ENCODE results near the gene BTBD1.
"Not testable (repeated sequence)": the region's sequence is repeated elsewhere in the genome, so short reads cannot be mapped to it uniquely, and the experiment has no call there.

Gene BTBD1

DNA sequence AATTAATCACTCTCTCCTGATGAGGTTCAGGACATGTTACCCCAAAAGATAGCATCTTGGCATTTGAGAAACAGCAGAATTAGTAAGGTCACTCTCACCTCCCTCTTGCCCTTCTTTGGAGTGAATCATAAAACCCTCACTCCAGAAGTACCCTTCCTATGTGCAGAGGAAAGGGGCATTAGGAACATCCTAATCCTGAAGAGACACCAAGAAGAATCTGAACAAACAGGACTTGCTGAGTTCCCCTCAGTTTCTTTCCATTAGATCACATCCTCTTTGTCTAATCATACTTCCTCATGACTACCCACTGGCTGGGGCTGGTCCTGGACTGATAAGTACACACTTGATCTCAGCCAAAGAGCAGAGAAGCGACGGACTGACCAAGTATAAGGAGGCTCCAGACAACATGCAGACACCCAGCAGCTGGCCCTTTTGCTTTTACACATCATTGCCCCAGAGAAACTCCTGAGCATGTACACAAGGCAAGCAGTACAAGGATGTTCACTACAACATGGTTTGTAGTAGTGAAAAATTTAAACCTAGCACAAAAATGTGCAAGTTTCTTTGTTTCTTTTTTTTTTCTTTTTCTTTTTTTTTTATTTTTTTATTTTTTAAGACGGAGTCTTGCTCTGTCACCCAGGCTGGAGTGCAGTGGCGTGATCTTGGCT lies 25.4 kb upstream of the BTBD1 start:
- DNase-seq: no peak

- not testable (repeated sequence) for DNase-seq
Measured at GRCh38 chr15:83091965-83092308, 24.9 kb upstream of the BTBD1 start.

- DNase-seq: no peak
Measured at GRCh38 chr15:83090465-83090864, 23.4 kb upstream of the BTBD1 start.

- no peak for DNase-seq
Measured at GRCh38 chr15:83088876-83089275, 21.8 kb upstream of the BTBD1 start.

DNA sequence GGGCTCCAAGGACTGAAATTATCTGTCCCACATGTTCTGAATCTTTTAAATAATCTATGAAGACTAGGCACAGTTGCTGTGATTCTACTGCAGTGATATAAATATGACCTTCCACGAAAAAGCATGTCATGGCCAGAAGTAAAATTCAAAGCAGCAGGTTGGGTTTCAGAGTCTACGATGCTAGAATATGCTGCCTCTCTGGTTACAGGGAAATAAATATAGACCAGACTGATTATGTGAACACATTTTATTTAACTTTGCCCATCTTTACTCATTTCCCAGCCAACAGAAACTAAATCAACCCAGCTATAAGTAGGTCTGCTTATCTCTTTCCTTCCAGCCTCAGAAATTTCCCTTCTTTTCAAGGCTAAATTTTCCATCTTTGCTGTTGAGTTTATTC lies 20.5 kb upstream of the BTBD1 start:
- DNase-seq: no peak

- DNase-seq: not testable (repeated sequence)
Measured at GRCh38 chr15:83085864-83086552, 19.0 kb upstream of the BTBD1 start.

DNA sequence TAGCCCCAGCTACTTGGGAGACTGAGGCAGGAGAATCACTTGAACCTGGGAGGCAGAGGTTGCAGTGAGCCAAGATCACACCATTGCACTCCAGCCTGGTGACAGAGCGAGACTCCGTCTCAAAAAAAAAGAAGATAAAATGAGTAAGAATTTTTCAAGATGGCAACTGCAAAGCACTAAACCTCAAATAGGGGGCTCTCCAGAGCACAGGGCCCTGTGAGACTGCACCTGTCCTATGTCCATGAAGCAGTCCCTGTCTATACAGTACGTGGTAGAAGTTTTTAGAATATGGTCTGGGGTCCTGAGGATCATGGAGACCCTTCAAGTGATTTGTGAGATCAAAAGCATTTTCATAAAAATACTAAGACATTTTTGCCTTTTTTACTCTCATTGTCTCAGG lies 18.4 kb upstream of the BTBD1 start:
- DNase-seq: not testable (repeated sequence)

DNA sequence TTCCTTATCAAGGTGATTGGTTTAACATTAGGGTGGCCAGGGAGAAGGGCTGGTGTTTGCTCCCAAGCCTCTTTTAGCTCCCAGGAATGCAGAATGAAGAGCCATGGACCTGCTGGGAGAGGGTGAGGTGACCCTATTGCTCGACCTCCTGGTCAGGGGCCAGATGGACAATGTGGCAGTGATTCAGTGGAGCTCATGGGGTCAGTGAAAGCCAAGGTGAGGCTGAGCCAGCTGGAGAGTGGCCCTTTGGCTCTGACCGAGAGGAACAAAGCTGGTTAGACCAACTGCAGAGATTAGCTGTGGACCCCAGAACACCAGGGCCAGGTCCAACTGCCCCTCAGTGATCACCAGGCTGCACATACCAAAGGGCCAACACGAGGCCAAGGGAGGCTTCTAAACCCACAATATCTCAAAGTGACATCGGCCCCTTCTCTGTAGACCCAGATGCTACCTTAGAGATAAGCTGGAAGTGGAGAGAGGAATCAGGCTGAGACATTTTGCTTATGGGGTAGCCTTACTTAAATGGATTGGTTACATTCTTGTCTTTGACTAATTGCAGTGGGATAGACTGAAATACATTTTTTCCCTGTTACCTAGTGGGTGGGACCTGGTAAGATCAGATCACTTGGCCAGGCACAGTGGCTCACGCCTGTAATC lies 15.8 kb upstream of the BTBD1 start:
- DNase-seq: no peak

DNA sequence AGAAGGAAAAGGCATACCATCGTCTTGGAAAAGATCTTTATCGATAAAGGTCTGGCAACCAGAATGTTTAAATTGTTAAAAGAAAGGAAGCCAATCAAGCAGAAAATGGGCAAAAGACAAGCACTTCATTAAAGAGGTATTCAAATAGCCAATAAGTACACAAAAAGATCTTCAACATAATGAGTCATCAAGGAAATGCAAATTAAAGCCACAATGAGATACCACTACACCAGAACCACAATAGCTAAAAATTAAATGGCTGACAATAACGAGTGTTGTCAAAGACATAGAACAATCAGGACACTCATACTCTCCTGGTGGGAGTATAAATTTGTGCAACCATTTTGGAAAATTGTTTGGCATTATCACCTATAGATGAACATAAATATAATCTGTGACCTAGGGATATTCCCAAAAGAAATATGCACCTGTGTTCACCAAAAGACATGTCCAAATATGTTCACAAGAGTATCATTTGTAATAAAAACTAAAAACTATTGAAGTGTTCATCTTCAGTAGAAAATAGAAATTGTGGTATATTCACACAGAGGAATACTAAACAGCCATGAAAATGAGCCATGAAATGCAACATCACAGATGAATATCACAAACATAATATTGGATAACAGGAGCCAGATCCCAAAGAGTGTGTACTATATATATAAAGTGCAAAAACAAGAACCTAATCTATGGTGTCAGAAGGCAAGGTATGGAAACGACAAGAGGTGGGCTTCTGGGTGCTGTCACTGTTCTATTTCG lies 14.4 kb upstream of the BTBD1 start:
- no peak for DNase-seq

- DNase-seq: no peak
Measured at GRCh38 chr15:83078712-83079111, 11.7 kb upstream of the BTBD1 start.

- no peak for DNase-seq
Measured at GRCh38 chr15:83077491-83078230, 10.6 kb upstream of the BTBD1 start.

DNA sequence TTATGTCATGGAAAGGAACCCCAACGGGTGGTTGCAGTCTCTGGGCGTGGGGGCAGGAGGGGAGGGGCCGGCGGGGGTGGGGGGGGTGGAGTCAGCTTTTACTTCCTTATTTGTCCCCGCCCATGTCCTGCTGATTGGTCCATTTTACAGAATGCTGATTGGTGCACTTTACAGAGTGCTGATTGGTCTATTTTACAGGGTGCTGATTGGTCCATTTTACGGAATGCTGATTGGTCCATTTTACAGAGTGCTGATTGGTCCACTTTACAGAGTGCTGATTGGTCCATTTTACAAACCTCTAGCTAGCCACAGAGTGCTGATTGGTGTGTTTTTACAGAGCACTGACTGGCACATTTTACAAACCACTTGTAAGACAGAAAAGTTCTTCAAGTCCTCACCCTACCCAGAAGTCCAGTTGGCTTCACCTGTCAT lies 2.2 kb upstream of the BTBD1 start:
- peak; percentile 29 for DNase-seq

DNA sequence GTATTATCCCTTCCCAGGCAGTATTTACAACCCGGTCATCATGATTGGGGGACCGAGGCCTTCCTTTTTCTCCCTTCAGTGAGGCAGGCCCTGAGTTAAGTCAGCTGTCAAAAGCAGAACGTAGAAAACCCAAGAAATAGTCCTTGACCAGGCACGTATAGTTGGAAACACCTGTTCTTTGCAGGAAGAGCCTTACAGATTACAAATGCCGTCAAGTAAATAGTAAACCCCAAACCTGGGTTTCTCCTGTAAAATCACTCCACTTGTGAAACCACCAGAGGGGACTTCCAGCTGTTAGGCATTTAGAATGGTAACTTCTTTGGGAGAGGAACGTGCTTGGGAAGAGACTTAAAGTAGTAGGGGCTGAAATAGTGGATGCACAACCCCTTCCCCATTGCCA lies 1.0 kb upstream of the BTBD1 start:
- no peak for DNase-seq

DNA sequence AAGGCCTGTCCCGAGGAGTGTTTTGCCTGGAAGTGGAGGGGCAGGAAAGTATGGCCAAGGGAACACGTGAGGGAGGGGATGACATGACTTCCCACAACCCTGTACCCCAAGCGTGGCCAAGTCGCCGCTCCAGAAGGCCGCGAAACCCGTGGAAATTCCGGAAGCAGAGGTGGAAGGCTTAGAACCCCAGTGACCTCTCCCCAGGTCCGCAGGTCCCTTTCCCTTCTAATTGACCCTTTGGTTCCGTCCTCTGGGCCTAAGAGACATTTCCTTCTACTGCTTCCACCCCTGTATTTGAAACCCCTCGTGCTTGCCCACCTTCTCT lies 548 bp upstream of the BTBD1 start:
- DNase-seq: no peak

DNA sequence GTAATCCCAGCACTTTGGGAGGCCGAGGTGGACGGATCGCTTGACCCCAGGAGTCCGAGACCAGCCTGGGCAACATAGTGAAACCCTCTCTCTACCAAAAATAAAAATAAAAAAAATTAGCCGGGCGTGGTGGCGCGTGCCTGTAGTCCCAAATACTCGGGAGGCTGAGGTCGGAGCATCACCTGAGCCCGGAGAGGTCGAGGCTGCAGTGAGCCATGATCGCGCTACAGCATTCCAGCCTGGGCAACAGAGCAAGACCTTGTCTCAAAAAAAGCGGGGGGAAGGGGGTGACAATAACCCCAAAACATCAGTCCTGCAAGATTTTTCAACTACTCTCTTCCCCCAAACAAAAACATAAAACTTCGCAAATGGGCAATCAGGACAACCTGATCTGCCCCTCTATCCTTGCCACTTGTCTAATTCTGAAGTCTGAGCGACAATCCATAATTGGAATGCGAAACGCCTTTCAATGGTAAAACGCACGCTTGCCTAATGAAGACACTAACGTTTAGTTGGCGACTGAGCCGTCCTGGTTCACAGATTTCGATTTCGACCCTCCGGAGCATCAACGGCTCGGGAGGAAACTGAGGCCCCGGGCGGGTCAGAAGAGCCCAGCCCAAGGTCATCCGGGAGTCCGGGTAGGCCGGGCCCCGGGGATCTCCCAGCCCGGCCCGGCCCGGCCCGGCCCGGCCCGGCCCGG lies 868 bp downstream of the BTBD1 start:
- DNase-seq: peak; percentile 70

- DNase-seq: peak; percentile 14
Measured at GRCh38 chr15:83065431-83065830, 1.6 kb downstream of the BTBD1 start.

GRCh38 chr15:83064859-83065258 lies 2.2 kb downstream of the BTBD1 start:
- DNase-seq: no peak

GRCh38 chr15:83063551-83063950 lies 3.5 kb downstream of the BTBD1 start:
- no peak for DNase-seq

DNA sequence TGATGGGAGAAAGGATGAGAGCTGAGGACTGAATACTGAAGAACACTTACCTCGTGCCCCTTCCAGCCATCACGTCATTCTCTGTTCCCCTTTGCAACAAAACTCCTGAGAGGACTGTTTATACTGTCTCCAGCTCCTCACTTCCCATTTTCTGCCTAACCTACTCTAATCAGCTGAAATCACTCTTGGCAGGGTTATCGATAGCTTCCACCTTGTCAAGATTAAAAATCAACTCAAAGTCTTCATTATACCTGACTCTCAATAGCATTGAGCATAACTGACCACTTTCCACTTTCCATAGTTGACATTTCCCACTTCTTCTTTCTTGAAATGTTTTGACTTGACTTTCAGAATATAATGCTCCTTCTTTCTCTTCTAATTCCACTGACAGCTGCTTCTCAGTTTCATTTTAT lies 4.3 kb downstream of the BTBD1 start:
- no peak for DNase-seq

DNA sequence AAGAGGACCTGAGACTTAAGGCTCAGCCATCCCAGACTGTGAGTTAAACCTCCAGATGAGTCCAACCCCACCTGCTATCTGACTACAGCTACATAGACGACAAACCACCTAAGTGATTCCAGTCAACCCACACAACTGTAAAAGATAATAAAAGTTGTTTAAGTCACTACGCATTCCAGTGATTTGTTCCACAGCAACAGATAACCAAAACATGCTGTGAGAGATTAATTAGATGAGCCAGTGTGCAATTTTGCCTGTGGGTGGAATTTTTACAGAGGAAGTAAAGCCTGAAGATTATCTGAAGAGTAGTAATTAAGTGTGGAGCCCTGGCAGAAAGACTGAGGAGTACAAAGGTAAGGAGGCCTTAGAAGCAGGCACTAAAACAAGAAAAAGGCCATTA lies 5.4 kb downstream of the BTBD1 start:
- DNase-seq: peak; percentile 22

DNA sequence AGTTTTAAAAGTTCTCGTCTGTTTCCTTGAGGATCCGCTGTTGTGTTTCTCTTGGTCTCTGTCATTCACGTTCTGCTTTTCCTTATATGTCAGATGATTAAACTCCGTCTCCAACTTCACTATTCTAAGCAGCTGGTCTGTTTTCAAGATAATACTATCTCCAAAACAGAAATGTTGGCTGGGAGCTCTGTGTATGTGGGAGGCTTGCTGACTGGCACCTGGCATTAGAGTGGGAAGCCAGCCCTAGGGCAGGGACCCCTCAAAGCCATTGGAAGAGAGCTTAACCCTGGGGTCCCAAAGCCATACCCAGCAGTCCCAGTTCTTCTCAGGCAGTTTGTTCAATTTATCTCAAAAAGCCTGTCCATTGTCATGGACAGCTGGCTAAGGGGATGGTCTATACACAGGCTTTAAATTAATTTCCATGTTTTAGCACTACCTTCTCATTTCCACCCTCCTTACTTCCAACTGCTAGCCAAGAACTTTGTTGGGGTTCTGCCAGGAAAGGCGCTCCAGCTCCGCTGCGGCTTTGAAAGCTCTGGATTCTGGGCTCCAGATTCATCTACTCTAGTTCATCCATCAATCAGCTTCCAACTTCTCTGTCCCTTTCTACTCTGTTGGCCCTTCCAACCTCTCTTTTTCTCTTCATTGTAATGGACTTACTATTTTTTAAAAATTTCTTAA lies 9.2 kb downstream of the BTBD1 start:
- no peak for DNase-seq

DNA sequence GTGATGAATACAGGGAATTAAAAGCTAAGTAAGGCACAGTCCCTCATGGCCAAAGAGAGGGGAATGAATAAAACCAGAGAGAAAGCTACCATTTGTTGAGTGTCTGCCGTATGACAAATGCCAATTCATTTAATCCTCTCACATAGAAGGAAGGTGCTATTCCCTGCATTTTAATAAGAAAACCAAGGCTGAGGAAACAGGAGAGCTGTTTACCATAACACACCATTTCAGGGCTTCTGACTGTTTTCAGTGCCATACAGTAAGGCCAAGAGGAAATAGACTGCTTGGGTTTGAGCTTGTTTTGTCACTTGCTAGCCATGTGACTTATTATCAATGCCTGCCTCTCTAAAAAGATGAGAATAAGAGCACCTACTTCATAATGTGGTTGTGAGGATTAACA lies 10.1 kb downstream of the BTBD1 start:
- DNase-seq: no peak

Measured in eye (tissue), 1 donor.